IMR-90 (cell line): ENCODE results near the gene TNS2. TPM values are rescaled to one million over a fixed set of nuclear protein-coding genes. Genes with fewer than 3 reads are reported as not detected.

Experiments
- ATAC-seq: fragments of 200-7000 bp; cut with Tn5 transposase; 2 replicates; pipeline ENCODE4 v1.9.1; 2020; ENCODE audit warnings: low read depth, mild to moderate bottlenecking, moderate library complexity
- Bru-seq: library from RNA; stranded (reverse); fragments of 400-500 nt; gene quantifications from one replicate; lab custom pipeline; 2021; lab: Mats Ljungman, UMichigan
- BruChase-seq, 2 experiments: library from RNA; stranded (reverse); fragments of 400-500 nt; gene quantifications; one replicate each; lab custom pipeline; 2021; lab: Mats Ljungman, UMichigan
- BruUV-seq: library from RNA; stranded (reverse); fragments of 400-500 nt; replicated peaks from 2 replicates; lab custom pipeline; 2021; lab: Mats Ljungman, UMichigan
- CTCF ChIA-PET: fragments of 300-600 bp; formaldehyde crosslinking; extraction: SDS; loops from one replicate; lab custom pipeline; 2021; ENCODE audit warnings: antibody characterized with exemption; lab: Yijun Ruan, JAX
- POLR2A ChIA-PET: fragments of 300-600 bp; sonication (Branson Sonifier 250); formaldehyde crosslinking; loops from one replicate; lab custom pipeline; 2022; ENCODE audit warnings: antibody characterized with exemption; ENCODE audit not compliant: unreplicated experiment; lab: Charles Lee
- DNase-seq: peaks from one replicate; pipeline ENCODE4 v3.0.0; 2013
- H2AFZ ChIP-seq: replicated peaks from 2 replicates; pipeline ENCODE3; 2013; ENCODE audit warnings: low read length, mild to moderate bottlenecking; ENCODE audit not compliant: poor library complexity
- H2AK5ac ChIP-seq: 2 replicates; pipeline ENCODE4 v1.6.1; 2013; ENCODE audit warnings: low read depth, low read length, inconsistent platforms
- H2AK9ac ChIP-seq: replicated peaks from 2 replicates; pipeline ENCODE3; 2013; ENCODE audit warnings: mild to moderate bottlenecking, low read depth, low read length, moderate library complexity; ENCODE audit not compliant: poor library complexity
- H2BK120ac ChIP-seq: 2 replicates; pipeline ENCODE4 v1.6.1; 2013; ENCODE audit warnings: low read depth, low read length, inconsistent platforms
- H2BK15ac ChIP-seq: 3 replicates; pipeline ENCODE4 v1.6.1; 2013; ENCODE audit warnings: low read depth, low read length, inconsistent platforms
- H2BK20ac ChIP-seq: 2 replicates; pipeline ENCODE4 v1.6.1; 2013; ENCODE audit warnings: low read depth, mild to moderate bottlenecking, inconsistent platforms, low read length, moderate library complexity
- H2BK5ac ChIP-seq: 2 replicates; pipeline ENCODE4 v1.6.1; 2013; ENCODE audit warnings: mild to moderate bottlenecking, low read depth, low read length, inconsistent platforms; ENCODE audit not compliant: poor library complexity, severe bottlenecking
- H3K14ac ChIP-seq: replicated peaks from 2 replicates; pipeline ENCODE4 v1.6.1; 2013; ENCODE audit warnings: low read depth, low read length, inconsistent platforms
- H3K18ac ChIP-seq: 2 replicates; pipeline ENCODE4 v1.6.1; 2013; ENCODE audit warnings: low read depth, low read length, control low read depth
- H3K23ac ChIP-seq: 2 replicates; pipeline ENCODE4 v1.6.1; 2013; ENCODE audit warnings: low read depth, low read length, inconsistent platforms
- H3K27ac ChIP-seq: 2 replicates; pipeline ENCODE4 v1.5.1; 2013; ENCODE audit warnings: mild to moderate bottlenecking, control low read depth, low read length; ENCODE audit not compliant: insufficient read depth
- H3K27me3 ChIP-seq: 2 replicates; pipeline ENCODE4 v1.6.1; 2013; ENCODE audit warnings: low read length; ENCODE audit not compliant: control insufficient read depth, insufficient read depth
- H3K36me3 ChIP-seq: 2 replicates; pipeline ENCODE4 v1.6.1; 2013; ENCODE audit warnings: low read length, mixed read lengths; ENCODE audit not compliant: control insufficient read depth, insufficient read depth
- H3K4ac ChIP-seq: 2 replicates; pipeline ENCODE4 v1.6.1; 2013; ENCODE audit warnings: low read depth, low read length, inconsistent platforms
- H3K4me1 ChIP-seq: 2 replicates; pipeline ENCODE4 v1.6.1; 2013; ENCODE audit warnings: low read length, mixed read lengths; ENCODE audit not compliant: control insufficient read depth, insufficient read depth
- H3K4me2 ChIP-seq: 2 replicates; pipeline ENCODE4 v1.6.1; 2013; ENCODE audit warnings: low read depth, mild to moderate bottlenecking, control low read depth, low read length, moderate library complexity
- H3K4me3 ChIP-seq: 2 replicates; pipeline ENCODE4 v1.5.1; 2013; ENCODE audit warnings: low read depth, mild to moderate bottlenecking, control low read depth, low read length, moderate library complexity; ENCODE audit not compliant: insufficient read depth
- H3K56ac ChIP-seq: 2 replicates; pipeline ENCODE4 v1.6.1; 2013; ENCODE audit warnings: low read length, inconsistent platforms; ENCODE audit not compliant: insufficient read depth; ENCODE audit errors: extremely low read depth
- H3K79me1 ChIP-seq, 2 experiments: 2 replicates each; pipeline ENCODE4 v1.6.1; 2013; ENCODE audit warnings: low read length in 2 of 2, inconsistent platforms in 1 of 2, low read depth in 1 of 2
- H3K9ac ChIP-seq: 2 replicates; pipeline ENCODE4 v1.6.1; 2013; ENCODE audit warnings: low read depth, low read length, control low read depth
- H3K9me1 ChIP-seq: 2 replicates; pipeline ENCODE4 v1.6.1; 2013; ENCODE audit warnings: low read length, inconsistent platforms; ENCODE audit not compliant: insufficient read depth
- H3K9me3 ChIP-seq: 2 replicates; pipeline ENCODE4 v1.6.1; 2013; ENCODE audit warnings: low read length; ENCODE audit not compliant: control insufficient read depth, insufficient read depth
- H4K20me1 ChIP-seq: 2 replicates; pipeline ENCODE4 v1.6.1; 2013; ENCODE audit warnings: low read length, inconsistent platforms; ENCODE audit not compliant: insufficient read depth
- H4K5ac ChIP-seq: 2 replicates; pipeline ENCODE4 v1.6.1; 2013; ENCODE audit warnings: mild to moderate bottlenecking, low read depth, low read length, control low read depth
- H4K8ac ChIP-seq, 2 experiments: 2 replicates each; pipeline ENCODE4 v1.6.1; 2013; ENCODE audit warnings: low read depth in 2 of 2, low read length in 2 of 2, control low read depth in 1 of 2, inconsistent platforms in 1 of 2
- H4K91ac ChIP-seq: 2 replicates; pipeline ENCODE4 v1.6.1; 2013; ENCODE audit warnings: low read depth, low read length, inconsistent platforms; ENCODE audit not compliant: insufficient read depth
- BHLHE40 ChIP-seq: fragments of 150-350 bp; IDR thresholded peaks from 2 replicates; pipeline ENCODE4 v1.6.1; 2016; ENCODE audit warnings: mild to moderate bottlenecking, low read depth, low read length
- MAFK ChIP-seq: IDR thresholded peaks from 2 replicates; pipeline ENCODE4 v1.6.1; 2012; ENCODE audit warnings: low read depth, low read length, improper control_type of control experiment
- MAZ ChIP-seq: IDR thresholded peaks from 2 replicates; pipeline ENCODE4 v1.6.1; 2012; ENCODE audit warnings: low read depth, mild to moderate bottlenecking, low read length, improper control_type of control experiment, moderate library complexity, borderline replicate concordance
- SMC3 ChIP-seq: fragments of 150-350 bp; IDR thresholded peaks from 2 replicates; pipeline ENCODE4 v1.6.1; 2016; ENCODE audit warnings: low read depth, mild to moderate bottlenecking, antibody characterized with exemption, low read length, moderate library complexity
- WGBS, 2 experiments: methylation state at CpG; one replicate each; pipeline versions ENCODE4 v1.1.5 to v1.1.7; 2013; ENCODE audit warnings: missing lambda C conversion rate in 2 of 2; ENCODE audit not compliant: insufficient read length in 1 of 2; ENCODE audit errors: extremely low coverage in 2 of 2; 5-methylcytosine and 5-hydroxymethylcytosine counted together
- dilution Hi-C: fragments of 300-500 bp; cut with HindIII; formaldehyde crosslinking; loops from one replicate; pipeline ENCODE4 v1.14.3; 2018; ENCODE audit warnings: low sequenced_read_pairs; ENCODE audit not compliant: unreplicated experiment
- in situ Hi-C: fragments of 300-500 bp; cut with MboI; formaldehyde crosslinking; loops from 3 replicates; pipeline ENCODE4 v1.14.3; 2019; ENCODE audit warnings: low sequenced_read_pairs, inconsistent platforms, mixed read lengths
- intact Hi-C: fragments of 100-400 bp; cut with micrococcal nuclease; formaldehyde crosslinking; loops from 2 replicates; pipeline ENCODE4 v1.10.0; 2022
- long read RNA-seq: library from polyadenylated mRNA; unstranded; transcript quantifications from one replicate; pipeline ENCODE4 v2.0.0, GENCODE V29; 2021; ENCODE audit not compliant: unreplicated experiment
- polyA plus RNA-seq, 3 experiments: library from polyadenylated mRNA; depleted of rRNA; stranded (reverse); fragments of >200 nt; gene quantifications; 2 replicates each; pipeline ENCODE4 v1.2.3, GENCODE V29; 2012; ENCODE audit warnings: low replicate concordance in 1 of 3
- total RNA-seq: library from RNA; depleted of rRNA; stranded (reverse); fragments of >200 nt; gene quantifications from 2 replicates; pipeline ENCODE4 v1.2.3, GENCODE V29; 2012; rRNA removed

The TNS2 gene
- 10.4 and 10.6 TPM in 2 replicates for total RNA-seq
- polyA plus RNA-seq (2012; rRNA removed): 67.2 and 68.0 TPM in 2 replicates
- polyA plus RNA-seq (2012; cell fraction: cytosol; rRNA removed): 18.8 and 35.8 TPM in 2 replicates
- polyA plus RNA-seq (2012; cell fraction: nucleus; rRNA removed; ENCODE audit: low replicate concordance): 243 and 578 TPM in 2 replicates
- Bru-seq, nascent RNA: percentile 65 among the genes with signal in this experiment
- percentile 83 among the genes with signal in this experiment for BruChase-seq, experiment 1, labeled RNA remaining after a 6-hour chase
- BruChase-seq, experiment 2, labeled RNA remaining after a 2-hour chase: percentile 83 among the genes with signal in this experiment
- long read RNA-seq, partial matches to known transcripts: 23 of 25 reads
- long read RNA-seq, other reads (novel, unspliced or antisense): 1 of 25 reads

GRCh38 chr12:53049571-53050318, at the start of gene TNS2:
Gene TNS2 (plus strand): TSS chr12:53050065. CDS start chr12:53050186, 121 bp downstream.
- H3K9me3 ChIP-seq: no peaks in the 10 kb centered on the region
- in situ Hi-C loops: no loop called here
- TF ChIP-seq SMC3: no peak
- peak; percentile 65; the same call in 1 of the 2 replicates for TF ChIP-seq MAZ
- TF ChIP-seq BHLHE40: no peak
- TF ChIP-seq MAFK: no peak
- no TSS peak for BruUV-seq
- intact Hi-C loops: loop anchor here (5.0 kb wide), 1 partner anchor 248 kb away; the partner anchor contains the start of genes MYG1 and PFDN5
- peaks cover 56% of the 10 kb centered on the region for H3K4me1 ChIP-seq
- peak within 1 kb of the TSS; percentile 87 for H3K56ac ChIP-seq
- peak within 1 kb of the TSS; percentile 73 for H3K18ac ChIP-seq
- H3K27ac ChIP-seq: peak within 1 kb of the TSS; percentile 99
- peak within 1 kb of the TSS; percentile 84 to 89 for H4K8ac ChIP-seq
- peaks cover 22% of the 10 kb centered on the region for H4K20me1 ChIP-seq
- peak within 1 kb of the TSS; percentile 99 for H4K91ac ChIP-seq
- peak within 1 kb of the TSS; percentile 100 for H3K4ac ChIP-seq
- peaks cover 19% of the 10 kb centered on the region; the same call in 1 of the 2 replicates for H3K36me3 ChIP-seq
- ATAC-seq (peak; percentile 2), DNase-seq (peak; percentile 40)
- CTCF ChIA-PET: interaction anchor here (0.9 to 2.4 kb wide), 2 partner anchors 49 to 148 kb away, joined by 5 to 6 read pairs; no protein-coding TSS in a partner anchor
- H3K4me2 ChIP-seq: peak within 1 kb of the TSS; percentile 67
- H2AFZ ChIP-seq: peak within 1 kb of the TSS; percentile 90
- peak within 1 kb of the TSS; percentile 80 for H4K5ac ChIP-seq
- H3K27me3 ChIP-seq: no peaks in the 10 kb centered on the region
- H2AK9ac ChIP-seq: peak within 1 kb of the TSS; percentile 100
- H3K9ac ChIP-seq: peak within 1 kb of the TSS; percentile 87
- peak within 1 kb of the TSS; percentile 97; the same call in 2 of the 3 replicates for H2BK15ac ChIP-seq
- H2BK120ac ChIP-seq: peak within 1 kb of the TSS; percentile 99
- peaks cover 28% of the 10 kb centered on the region for H3K9me1 ChIP-seq
- peak within 1 kb of the TSS; percentile 92 for H3K23ac ChIP-seq
- dilution Hi-C loops: no loop called here
- H3K4me3 ChIP-seq: peak within 1 kb of the TSS; percentile 57
- H2BK5ac ChIP-seq: peak within 1 kb of the TSS; percentile 99
- H3K14ac ChIP-seq: peak within 1 kb of the TSS; percentile 98
- H3K79me1 ChIP-seq: peaks cover 15 to 78% of the 10 kb centered on the region in 2 experiments; a peak in 3 of 4 replicates
- POLR2A ChIA-PET: no interaction called here
- peak within 1 kb of the TSS; percentile 100 for H2AK5ac ChIP-seq
- 0% methylated on average over 8 of the region's 20 CpGs; no CpG with 5 or more reads in 1 of the 2 experiments for WGBS, 2 experiments
- peak within 1 kb of the TSS; percentile 93 for H2BK20ac ChIP-seq
